Activated CD4-positive, CD25-positive, alpha-beta regulatory T cell treated with anti-CD3 and anti-CD28 coated beads, Interleukin-2, amount 50 U/mL, for 72 hours (primary cell): ENCODE results near the gene ADAP2.
"Not testable (repeated sequence)": the region's sequence is repeated elsewhere in the genome, so short reads cannot be mapped to it uniquely, and the experiment has no call there.

ENCODE experiments used
- DNase-seq: peaks from one replicate; pipeline ENCODE4 v3.0.0; 2021

Gene ADAP2, protein sequence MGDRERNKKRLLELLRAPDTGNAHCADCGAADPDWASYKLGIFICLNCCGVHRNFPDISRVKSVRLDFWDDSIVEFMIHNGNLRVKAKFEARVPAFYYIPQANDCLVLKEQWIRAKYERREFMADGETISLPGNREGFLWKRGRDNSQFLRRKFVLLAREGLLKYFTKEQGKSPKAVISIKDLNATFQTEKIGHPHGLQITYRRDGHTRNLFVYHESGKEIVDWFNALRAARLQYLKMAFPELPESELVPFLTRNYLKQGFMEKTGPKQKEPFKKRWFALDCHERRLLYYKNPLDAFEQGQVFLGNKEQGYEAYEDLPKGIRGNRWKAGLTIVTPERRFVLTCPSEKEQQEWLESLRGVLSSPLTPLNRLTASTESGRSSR

DNA sequence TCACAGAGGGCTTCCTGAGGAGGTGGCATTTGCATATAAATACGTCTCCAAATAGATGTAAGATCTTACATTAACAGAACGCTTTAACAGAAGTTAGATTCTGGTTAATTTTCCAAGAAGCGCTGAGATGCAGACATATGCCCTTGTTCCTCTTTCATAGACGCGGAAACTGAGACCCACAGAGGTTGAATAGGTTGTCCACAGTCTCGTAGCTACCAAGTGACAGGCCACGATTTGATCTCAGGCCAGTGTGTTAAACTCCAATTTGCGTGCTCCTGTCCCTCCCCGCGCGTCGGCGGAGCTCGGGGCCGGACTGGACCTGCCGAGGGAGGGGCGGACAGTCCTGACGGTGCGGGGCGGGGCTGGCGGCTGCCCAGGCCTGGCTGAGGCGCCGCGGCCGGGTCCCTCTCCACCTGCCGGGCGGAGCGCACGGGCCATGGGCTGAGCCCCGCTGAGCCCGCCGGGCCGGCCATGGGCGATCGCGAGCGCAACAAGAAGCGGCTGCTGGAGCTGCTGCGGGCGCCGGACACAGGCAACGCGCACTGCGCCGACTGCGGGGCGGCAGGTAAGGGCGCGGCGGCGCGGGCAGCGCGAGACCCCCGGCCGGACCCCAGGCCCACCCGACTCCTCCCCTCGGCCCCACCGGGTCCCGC is at the start of gene ADAP2:
TSS of gene ADAP2 (plus strand) at position 402 of the 653 bp plus-strand sequence. CDS start at position 472, 70 bp downstream.
- DNase-seq = no peak

DNA sequence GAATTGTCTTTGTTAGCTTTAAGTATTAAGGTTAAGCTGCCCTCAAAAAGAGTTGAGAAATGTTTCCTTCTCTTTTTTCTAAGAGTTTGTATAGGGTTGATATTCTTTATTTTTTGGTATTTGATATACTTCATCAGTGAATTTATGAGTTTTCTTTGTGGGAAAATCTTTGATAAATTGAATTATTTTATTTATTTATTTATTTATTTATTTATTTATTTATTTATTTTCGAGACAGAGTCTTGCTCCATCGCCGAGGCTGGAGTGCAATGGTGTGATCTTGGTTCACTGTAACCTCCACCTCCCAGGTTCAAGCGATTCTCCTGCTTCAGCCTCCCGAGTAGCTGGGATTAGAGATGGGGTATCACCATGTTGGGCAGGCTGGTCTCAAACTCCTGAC is 35.6 kb upstream of the ADAP2 start:
- DNase-seq = no peak

DNA sequence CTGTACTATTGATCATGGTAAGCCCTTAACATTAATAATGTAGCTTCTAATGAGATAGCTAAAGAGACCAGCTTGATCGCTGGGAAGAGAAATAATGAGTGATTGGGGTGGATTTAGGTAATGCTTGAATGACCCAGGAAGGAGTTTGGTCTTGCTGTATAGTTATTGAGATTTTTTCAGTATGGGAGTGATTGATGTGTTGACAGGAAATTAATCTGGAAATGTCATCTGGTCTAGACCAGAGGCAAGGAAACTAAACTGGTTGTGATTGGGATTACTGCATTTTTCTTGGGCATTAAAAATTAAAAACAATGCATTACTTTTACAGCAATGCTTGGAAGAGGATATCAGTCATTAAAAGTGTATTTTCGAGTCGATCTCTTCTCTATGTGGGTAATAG is 27.5 kb upstream of the ADAP2 start:
- DNase-seq = no peak

DNA sequence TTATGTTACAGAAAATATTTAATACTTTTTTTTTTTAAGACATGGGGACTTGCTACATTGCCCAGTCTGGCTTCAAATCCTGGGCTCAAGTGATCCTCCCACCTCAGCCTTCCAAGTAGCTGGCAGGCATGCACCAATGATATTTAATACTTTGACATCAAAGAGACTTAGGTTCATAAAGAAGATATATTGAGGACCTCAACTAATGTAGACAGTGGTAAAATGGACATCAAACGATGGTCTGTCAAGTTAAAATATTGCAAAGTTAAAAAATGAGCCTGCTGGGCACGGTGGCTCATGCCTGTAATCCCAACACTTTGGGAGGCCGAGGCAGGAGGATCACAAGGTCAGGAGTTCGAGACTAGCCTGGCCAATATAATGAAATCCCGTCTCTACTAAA is 24.4 kb upstream of the ADAP2 start:
- DNase-seq = no peak

DNA sequence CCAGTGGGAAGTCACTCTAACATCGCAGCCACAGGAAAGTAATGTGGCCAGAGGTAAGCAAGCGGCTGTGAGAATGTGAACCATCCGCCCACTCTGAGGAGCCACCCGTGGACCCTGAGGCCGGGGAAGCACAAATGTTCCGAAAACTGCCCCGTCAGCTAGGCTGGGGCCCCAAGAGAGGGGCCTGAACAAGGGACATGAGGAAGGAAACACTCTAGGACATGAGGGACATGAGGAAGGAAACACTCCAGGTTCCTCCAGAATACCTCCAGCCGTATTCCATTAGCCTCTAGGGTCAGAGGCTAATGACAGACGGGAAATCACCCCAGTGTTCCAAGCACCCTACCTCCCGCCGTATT is 16.0 kb upstream of the ADAP2 start:
- no peak for DNase-seq

DNA sequence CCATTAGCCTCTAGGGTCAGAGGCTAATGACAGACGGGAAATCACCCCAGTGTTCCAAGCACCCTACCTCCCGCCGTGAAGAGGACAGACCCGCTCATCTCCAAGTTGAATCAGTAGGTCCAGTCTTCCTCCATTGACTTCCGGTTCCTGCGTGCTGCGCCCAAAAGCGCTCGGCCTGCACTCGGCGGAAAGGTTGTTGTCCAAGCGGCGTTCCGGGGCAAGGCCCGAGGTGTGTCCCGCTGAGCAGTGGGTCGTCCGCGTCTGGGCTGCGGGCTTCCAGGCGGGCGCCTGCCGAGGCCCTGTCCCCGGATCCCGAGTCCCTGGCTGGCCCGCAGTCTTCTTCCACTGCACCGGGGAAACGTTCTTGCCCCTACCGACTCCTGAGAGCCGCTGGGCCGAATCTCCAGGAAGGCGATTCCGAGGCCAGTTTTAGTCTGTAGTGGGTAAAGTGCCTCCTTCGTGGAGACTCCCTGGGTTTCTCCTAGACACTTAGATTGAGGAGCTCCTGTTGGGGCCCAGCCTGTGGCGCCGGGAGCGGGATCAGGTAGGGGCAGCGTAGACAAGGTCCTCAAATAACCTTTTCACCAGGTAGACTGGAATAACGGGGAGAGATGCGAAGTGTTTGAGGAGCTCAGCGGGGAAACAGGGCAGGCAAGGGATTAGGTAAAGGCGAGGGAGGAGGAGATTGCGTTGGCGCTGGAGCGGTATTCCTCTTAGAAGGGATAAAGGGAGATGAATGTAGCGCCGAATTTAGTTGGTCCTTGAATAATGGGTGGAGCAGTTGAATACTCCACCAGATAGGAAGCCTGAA is 15.4 kb upstream of the ADAP2 start, which contains the start of gene TEFM:
TSS of gene TEFM (minus strand) at position 138 of the 811 bp plus-strand sequence. CDS start at position 98, 40 bp downstream.
- DNase-seq = peak; percentile 91

DNA sequence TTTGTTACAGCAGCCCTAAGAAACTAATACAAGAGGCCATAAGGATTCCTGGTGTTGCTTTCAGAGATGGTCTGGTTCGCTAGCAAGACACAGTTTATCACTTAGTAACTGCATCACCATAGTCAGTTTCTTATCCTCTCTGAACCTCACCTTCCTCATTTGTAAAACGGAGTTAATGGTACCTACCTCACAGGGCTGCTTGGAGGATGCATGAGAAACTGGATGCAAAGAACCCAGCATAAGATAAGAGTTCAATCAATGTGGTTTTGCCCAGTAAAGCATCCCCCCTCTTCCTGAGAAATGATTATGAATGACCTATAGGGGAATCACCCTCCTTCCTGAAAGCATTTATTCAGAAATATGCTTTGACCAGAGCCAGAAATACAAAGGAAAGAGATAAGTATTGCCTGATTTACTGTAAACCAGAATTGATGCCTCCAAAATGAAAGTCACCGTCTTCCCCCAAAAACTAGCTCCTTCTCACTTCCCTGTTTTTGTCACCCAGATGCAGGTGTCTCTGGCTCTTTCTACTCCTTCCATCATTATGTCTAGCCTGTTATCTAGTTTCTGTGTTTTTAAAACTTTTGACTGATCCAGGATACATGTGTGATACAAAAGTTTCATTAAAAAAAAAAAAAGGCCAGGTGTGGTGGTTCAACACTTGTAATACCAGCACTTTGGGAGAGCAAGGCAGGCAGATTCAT is 12.9 kb upstream of the ADAP2 start:
- DNase-seq = no peak

DNA sequence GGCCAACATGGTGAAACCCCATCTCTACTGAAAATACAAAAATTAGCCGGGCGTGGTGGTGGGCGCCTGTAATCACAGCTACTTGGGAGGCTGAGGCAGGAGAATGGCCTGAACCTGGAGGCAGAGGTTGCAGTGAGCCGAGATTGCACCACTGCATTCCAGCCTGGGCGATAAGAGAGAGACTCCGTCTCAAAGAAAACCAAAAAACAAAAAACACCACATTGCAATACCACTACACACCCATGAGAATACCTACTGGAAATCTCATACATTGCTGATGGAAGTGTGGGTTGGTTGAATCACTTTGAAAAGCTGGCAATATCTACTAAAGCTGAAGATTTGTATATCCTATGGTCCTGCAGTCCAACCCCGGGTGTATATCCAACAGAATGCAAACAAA is 11.6 kb upstream of the ADAP2 start:
- DNase-seq = not testable (repeated sequence)

DNA sequence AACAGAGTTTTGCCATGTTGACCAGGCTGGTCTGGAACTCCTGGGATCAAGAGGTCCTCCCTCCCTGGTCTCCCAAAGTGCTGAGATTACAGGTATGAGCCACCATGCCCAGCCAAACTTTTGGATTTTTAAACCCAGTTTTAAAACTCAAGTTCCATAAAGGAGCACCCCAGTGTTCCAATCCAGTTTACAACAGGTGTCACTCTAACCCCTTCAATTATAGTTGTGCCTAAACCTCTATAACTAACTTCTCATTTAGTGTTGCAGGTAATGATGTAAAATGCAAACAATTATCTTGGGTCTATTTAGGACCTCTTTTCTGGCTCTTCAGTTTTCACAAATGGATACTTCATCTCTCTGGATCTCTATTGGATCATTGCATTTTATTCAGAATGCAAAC is 7.8 kb upstream of the ADAP2 start:
- DNase-seq = no peak

DNA sequence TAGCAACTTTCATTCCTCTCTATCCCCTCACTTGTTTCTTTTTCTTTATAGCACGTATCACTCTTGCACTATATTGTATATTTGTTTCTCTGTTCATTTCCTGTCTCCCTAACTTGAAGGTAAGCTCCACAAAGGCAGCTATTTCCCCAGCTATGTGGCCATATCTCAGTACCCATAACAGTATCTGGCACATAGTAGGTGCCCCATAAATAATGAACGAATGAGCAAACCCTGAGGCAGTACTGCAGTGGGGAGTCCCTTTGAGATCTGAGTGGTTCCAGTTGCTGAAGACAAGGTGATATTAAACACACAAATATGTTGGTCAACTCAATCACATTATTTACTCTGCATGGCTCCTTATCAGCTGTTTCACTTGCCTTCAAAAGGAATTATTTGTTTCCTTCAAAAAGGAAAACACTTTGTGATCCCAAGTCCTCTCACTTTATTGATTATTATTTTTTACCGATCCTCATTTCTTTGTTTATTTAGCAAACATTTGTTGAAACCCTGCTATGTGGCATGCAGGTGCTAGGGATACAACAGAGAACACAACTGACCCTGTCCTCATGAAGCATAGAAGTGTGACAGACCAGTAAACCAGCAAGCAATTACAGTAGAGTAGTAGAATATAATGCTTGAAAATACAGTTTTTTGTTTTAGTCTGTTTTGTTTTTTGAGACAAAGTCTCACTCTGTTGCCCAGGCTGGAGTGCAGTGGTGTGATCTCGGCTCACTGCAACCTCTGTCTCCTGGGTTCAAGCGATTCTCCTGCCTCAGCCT is 5.7 kb upstream of the ADAP2 start:
- DNase-seq = no peak

DNA sequence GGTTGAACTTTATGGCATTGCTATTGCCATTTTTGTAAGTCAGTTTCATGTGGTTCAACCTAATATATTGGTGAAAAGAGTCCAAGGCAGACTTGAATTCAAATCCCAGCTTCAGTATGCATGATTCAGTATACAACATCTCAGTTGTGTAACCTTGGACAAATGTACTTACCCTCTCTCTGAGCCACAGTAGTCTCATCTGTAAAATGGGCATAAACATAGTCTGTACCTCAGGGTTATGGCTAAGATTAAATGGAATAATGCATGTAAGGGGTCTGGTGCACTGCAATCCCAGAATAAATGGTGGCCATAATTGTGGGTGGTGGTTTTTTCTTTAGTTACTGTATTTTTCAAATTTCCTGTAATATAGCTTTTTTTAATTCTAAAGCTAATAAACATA is 4.7 kb upstream of the ADAP2 start:
- DNase-seq = no peak

DNA sequence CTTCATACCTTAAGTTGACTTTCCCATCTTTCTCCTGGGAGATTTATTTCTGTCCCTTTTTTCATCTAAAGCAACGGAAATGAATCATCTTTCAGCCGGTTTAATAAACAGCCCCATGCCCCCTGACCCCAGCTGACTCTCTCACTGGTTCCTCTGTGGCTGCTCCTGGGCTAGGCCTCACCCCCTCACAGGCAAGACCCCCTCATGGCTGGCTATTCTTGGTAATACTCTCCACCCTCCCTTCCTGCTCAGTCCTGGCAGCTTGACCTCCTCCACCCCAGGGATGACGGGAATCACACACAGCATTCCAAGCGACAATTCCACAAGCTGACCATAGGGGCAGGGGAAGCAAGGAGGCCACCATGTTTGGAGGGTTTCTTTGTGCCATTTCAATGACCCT is 1.5 kb upstream of the ADAP2 start:
- no peak for DNase-seq

DNA sequence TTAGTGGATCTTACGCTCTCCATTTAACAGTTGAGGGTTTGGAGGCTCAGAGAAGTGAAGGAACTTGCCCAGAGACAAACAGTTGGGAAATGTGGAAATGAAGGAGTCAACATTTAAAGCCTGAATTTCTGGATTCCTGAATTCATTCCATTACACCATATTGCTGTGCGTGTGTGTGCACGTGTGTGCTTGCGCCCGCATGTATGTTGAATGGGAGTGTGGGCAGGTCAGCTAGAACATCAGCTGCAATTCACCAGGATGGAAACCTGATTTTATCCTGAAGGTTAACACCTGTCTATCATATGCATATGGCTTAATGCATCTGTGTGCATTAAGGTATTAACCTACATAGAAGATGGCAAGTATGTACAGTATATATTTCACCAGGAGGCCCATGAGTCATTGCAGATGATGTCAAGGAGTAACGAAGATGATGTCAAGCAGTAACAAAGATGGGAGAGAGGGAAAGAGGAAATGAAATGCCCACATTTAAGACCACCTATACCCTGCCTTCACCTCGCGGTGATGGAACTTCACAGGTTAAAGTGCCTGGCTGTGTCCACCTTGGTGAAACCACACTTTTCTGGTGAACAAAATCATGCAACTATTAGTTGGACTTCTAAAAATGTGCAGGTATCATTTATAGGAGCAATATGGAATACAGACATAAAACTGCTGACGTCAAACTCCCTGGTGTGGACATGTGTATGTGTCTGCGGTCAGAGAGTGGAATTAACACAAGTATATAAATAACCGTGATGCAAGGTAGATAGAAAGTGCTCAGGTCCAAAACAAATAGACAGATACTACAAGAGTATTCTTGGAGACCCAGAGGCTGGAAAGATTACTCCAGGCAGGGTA is 832 bp upstream of the ADAP2 start:
- no peak for DNase-seq

DNA sequence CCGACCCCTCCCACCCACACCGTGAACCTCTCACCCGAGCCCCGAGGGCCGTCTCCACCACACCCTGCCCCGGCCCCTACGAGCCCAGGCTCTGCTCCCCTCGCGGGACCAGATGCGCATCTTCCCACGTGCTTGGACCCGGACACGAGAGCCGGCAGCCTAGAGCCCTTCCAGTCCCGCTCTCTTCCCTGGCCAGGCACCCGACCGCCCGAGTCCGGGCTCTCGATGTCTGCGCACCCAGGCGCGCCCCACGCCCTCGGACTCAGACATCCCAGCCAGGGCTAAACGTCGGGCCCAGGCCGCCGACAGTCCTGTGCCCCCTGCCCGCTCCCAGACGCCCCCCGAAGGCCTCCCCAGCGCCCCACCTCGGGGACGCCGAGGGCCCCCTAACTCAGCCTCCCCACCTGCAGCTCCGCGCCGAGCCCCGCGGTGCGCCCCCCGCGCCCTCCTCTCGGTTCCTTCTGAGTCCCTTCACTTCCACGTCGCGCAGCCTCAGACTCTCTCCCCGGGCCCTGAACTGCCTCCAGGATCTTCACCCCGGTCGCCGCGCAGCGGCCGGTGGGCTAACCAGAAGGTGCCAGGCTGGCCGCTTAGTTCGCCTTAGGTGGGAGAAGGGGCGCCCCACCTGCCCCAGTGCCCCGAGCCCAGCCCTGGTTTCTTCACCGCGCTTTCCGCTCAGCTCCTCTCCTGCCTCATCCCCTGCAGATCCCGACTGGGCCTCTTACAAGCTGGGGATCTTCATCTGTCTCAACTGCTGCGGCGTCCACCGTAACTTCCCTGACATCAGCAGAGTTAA is 688 bp downstream of the ADAP2 start:
- DNase-seq = no peak

DNA sequence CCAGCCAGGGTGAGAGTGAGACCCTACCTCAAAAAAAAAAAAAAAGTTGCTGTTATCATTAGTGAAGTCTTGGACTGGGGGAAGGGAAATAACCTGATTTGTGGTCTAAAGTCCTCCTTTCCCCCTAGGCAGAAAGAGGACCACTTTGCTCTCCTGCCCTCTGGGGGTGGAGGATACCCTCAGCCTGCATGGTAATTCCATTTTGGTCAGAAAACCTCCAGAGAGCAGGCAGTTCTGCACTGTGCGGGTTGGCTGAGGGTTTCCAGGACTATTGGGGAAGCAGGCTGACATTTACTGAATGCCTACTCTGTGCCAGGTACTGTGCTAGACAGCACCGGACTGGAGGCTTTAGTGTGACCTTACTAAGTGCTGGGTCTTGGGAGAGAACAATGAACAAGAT is 2.6 kb downstream of the ADAP2 start:
- no peak for DNase-seq

DNA sequence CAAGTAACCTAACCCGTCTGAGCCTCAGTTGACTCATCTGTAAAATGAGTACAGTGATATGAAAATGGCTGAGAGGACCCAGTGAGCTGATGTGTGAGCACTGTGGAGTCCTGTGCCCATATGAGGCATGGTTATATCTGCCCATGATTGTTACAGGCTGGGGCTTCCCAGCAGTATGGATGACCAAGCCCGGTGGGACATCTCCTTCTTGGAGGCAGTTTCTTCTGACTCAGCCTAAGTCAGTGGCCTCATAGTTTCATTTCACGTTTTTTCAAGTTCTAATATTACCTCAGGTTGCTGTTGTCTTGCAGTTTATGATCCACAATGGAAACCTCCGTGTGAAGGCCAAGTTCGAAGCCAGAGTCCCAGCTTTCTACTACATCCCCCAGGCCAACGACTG is 4.8 kb downstream of the ADAP2 start:
- DNase-seq = no peak

DNA sequence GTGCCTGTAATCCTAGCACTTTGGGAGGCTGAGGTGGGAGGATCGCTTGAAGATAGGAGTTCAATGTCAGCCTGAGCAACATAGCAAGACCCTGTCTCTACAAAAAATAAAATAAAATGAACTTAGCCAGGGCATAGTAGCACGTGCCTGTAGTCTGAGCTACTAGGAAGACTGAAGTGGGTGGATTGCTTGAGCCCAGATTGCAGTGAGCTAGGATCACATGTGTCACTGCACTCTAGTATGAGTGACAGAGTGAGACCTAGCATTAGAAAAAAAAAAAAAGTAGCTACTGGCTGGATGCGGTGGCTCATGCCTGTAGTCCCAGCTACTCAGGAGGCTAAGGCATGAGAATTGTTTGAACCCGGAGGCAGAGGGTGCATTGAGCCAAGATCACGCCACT is 6.0 kb downstream of the ADAP2 start:
- no peak for DNase-seq

DNA sequence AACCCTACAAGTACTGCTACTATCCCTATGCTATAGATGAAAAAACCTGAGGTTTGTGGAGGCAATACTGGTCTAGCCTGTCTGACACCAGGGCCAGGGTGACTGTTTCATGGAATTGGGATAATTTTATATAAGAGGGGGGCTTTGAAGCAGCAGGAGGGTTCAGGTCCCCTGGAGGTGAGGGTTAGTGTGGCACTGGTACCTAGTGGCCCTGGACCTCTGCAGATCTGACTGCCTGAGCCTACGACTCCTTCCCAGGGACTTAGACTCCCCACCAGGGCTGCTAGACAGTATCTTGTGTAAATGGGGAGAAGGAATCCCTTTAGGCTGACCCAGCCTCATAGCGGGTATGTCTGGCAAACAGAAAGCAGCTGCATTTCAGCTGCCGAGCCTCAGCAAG is 6.8 kb downstream of the ADAP2 start:
- no peak for DNase-seq

DNA sequence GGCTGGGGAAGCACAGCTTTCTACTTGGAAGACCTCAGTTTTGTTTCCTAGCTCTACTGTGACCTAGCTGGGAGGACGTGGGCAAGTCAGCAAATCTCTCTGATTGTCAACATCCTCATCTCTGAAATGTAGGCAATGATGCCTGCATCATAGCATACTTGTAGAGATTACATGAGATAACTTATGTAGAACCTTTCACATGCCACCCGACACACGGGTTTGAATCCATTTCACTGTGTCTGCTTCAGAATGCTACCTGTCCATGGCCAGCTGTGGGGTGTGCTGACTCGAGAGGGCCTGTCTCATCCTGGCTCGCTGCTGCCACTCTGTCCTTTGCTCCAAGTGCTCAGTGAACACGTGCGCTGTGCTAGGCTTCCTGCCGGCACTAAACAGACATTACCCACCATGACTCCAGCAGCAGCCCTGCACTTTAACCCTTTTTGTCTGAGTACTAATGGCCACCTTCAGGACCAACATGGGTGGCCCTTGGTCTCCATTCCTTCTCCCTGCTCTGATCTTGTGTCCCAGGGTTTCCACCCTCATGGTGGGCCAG is 7.4 kb downstream of the ADAP2 start:
- DNase-seq = no peak

DNA sequence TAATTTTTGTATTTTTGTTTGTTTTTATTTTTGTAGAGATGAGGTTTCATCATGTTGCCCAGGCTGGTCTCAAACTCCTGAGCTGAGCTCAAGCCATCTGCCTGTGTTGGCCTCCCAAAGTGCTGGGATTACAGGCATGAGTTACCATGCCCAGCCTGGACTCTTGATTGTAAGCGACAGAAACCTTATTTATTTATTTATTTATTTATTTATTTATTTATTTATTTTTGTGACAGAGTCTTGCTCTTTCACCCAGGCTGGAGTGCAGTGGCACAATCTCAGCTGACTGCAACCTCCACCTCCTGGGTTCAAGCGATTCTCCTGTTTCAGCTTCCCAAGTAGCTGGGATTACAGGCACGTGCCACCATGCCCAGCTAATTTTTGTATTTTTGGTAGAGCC is 8.1 kb downstream of the ADAP2 start:
- DNase-seq = not testable (repeated sequence)
